Activated naive CD4-positive, alpha-beta T cell treated with anti-CD3 and anti-CD28 coated beads, Interleukin-2, amount 50 U/mL, for 72 hours (primary cell): Measurements from ENCODE around the gene USP20. TPM values are rescaled to one million over a fixed set of nuclear protein-coding genes. Genes with fewer than 3 reads are reported as not detected.
"Not testable (repeated sequence)": the region's sequence is repeated elsewhere in the genome, so short reads cannot be mapped to it uniquely, and the experiment has no call there.

Experiments used
- ATAC-seq, 2 donors: fragments of 150-1000 bp; cut with Tn5 transposase; 2 replicates each; pipeline ENCODE4 v1.10.0; 2021; ENCODE audit warnings: mild to moderate bottlenecking in 2 of 2, moderate library complexity in 2 of 2
- DNase-seq, 2 donors: peaks; one replicate each; pipeline ENCODE4 v3.0.0; 2021 to 2022; ENCODE audit warnings: low spot score in 2 of 2
- H3K27ac Mint-ChIP-seq, 2 donors: one replicate each; pipeline ENCODE4 v1.8.0; 2022; ENCODE audit warnings: mild to moderate bottlenecking in 2 of 2, mixed read lengths in 2 of 2
- H3K36me3 Mint-ChIP-seq, 2 donors: one replicate each; pipeline ENCODE4 v1.8.0; 2022; ENCODE audit warnings: mixed read lengths in 2 of 2
- H3K9me3 Mint-ChIP-seq, 2 donors: one replicate each; pipeline ENCODE4 v1.8.0; 2022; ENCODE audit warnings: mixed read lengths in 2 of 2
- total RNA-seq, 2 donors: library from RNA; stranded (reverse); gene quantifications; one replicate each; pipeline ENCODE4 v1.2.3, GENCODE V29; 2022

Gene USP20
- total RNA-seq, 2 donors from 2014 or later, result 50.7 to 58.5 TPM

DNA sequence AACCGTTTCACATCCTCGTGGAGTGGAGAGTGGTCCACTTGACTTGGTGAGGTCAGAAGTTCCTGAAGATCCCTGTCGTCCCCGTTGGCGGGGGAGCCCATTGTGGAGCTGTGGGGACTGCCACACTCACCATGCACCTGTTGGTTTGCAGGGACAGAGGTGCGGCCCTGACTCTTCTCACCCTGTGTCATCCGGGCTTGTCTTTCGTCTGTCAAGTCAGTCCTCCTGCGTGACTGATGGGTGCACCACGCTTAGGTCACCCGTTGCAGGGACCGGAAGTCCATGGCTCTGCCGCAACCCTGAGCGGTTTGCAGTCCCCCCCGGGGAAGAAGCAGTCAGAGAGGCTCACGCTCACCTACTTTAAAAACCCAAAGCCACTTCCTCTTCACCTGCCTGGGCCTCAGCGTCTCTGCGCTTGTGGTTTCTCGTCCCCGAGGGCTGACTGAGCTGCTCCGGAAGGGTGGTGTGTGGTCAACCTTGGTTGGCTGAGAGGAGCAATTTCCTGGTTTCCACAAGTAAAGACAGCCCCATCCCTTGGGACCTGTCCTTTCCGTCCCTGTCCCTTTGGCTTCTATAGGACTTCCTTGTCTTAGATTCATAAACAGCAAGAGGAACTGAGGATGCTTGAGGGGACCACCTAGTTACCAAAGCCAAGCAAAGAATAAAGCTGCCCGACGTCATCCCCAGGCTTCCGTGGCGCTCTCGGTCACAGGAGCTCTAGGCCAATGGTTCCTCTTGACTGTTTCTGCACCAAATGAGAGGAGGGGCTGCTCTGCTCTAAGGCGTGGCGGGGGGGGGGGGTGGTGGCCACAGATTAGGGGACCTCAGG is 53.2 kb downstream of the USP20 start:
- Mint-ChIP-seq H3K36me3 (peaks cover 40 to 45% of the 10 kb centered on the region in 2 donors), H3K27ac (peak overlapping the region; percentile 98 to 100), H3K9me3 (no peaks in the 10 kb centered on the region)
- ATAC-seq (peak; percentile 62 to 67), DNase-seq (peak; percentile 86 to 97)

DNA sequence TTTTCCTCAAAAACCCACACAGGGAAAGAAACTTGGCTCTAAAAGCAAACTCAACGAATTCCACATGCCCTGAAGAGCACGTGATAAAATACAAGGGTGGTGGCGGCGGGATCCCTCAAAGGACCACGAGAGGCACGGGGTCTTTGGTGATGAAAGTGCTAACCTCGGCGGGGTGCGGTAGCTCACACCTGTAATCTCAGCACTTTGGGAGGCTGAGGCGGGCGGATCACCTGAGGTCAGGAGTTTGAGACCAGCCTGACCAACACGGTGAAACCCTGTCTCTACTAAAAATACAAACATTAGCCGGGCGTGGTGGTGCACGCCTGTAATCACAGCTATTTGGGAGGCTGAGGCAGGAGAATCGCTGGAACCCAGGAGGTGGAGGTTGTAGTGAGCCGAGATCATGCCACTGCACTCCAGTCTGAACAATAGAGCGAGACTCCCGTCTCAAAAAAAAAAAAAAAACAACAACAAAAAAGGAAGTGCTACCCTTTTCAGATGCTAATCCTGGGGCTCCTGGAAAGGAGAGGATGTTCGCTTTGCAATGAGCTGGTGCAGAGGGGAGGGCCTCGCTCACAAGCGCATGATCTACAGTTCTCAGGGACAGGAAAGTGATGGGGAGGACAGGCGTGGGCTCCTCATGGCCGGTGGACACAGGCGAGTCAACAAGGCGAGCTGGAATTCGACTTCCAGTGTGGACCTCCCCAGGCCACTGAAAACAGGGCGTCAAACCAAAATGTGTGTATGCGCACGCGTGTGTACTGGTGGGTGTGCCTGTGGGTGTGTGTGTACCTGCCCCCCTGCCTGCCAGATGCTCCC is 54.1 kb downstream of the USP20 start:
- Mint-ChIP-seq H3K27ac (peak overlapping the region; percentile 98 to 100), H3K9me3 (no peaks in the 10 kb centered on the region), H3K36me3 (peaks cover 42 to 51% of the 10 kb centered on the region in 2 donors)
- ATAC-seq (no peak), DNase-seq (peak in 1 of 2 donors; percentile 35)

DNA sequence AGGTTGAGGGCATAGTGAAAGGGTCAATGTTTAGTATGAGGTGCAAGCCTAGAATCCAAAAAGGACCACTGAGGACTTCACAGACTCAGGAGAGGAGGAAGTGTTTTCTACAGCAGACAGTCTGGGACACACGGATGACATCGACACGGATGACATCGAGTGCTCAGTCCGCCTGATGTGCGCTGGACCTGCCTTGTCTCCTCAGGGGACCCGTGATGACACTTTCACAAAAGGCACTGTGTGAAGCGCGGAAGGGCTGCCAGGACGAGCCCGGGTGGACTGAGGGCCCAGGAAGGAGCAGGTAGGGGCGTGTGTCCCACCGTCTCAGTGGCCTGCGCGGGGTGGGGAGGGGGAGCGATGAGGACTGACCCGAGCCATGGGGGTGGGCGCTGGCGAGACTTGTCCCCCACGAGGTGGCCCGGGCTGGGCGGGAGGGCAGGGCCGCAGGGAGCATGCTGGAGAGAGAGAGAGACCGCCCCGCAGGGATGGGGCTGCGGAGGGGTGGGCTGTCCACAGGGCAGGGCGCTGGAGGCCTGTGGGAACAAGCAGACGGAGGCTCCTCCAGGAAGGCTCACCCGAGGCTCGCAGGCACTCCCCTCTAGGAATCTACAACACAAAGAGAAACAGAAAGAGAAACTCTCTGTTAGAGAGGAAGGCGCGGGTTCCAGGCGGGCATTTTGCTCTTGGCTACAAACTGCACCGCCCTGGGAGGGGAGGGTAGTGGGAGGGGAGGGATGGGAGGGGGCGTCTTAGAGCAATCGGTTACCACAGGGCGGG is 54.9 kb downstream of the USP20 start:
- peak overlapping the region; percentile 98 to 100 for H3K27ac Mint-ChIP-seq
- H3K36me3 Mint-ChIP-seq, result peaks cover 36 to 53% of the 10 kb centered on the region in 2 donors
- DNase-seq (peak; percentile 68 to 71), ATAC-seq (peak; percentile 0 to 7)
- no peaks in the 10 kb centered on the region for H3K9me3 Mint-ChIP-seq

DNA sequence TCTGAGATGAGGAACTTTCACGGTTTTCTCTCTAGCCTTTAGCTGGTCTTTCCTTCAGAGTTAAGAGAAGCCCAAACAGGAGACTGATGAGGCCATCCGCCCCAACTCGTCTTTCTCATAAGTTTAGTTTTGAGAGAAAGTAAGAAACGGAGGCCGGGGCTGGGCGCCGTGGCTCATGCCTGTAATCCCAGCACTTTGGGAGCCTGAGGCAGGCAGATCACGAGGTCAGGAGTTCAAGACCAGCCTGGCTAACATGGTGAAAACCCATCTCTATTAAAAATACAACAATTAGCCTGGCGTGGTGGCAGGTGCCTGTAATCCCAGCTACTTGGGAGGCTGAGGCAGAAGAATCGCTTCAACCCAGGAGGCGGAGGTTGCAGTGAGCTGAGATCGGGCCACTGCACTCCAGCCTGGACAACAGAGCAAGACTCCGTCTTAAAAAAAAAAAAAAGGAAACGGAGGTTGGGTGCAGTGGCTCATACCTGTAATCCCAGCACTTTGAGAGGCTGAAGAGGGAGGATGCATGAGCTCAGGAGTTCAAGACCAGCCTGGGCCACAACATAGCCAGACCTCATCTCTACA is 55.6 kb downstream of the USP20 start:
- peak in 1 of 2 donors; percentile 73 for DNase-seq
- peaks cover 32 to 55% of the 10 kb centered on the region in 2 donors for H3K36me3 Mint-ChIP-seq
- peak overlapping the region; percentile 90 to 98 for H3K27ac Mint-ChIP-seq
- ATAC-seq, H3K9me3 Mint-ChIP-seq: not testable (repeated sequence)

DNA sequence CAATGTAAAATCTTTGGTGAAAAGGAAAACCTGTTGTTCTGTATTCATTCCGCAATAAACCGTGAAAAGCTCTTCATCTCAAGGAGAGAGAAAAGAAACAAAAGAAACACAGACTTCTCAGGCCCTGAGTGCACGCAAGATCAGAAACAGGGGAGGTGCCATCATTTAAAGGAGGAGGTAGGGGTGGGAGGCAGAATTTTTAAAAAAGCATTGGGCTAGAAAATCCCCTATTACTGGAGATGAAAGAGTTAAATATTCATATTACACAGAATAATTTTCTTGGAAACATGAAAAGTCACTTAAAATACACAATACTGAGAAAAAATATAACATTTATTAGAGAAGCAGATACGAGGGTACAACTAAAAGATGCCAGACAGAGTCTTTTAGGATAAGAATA is 56.3 kb downstream of the USP20 start:
- H3K9me3 Mint-ChIP-seq, result no peaks in the 10 kb centered on the region
- DNase-seq (no peak), ATAC-seq (no peak)
- H3K27ac Mint-ChIP-seq, result peak overlapping the region; percentile 90 to 98
- peaks cover 39 to 63% of the 10 kb centered on the region in 2 donors for H3K36me3 Mint-ChIP-seq

DNA sequence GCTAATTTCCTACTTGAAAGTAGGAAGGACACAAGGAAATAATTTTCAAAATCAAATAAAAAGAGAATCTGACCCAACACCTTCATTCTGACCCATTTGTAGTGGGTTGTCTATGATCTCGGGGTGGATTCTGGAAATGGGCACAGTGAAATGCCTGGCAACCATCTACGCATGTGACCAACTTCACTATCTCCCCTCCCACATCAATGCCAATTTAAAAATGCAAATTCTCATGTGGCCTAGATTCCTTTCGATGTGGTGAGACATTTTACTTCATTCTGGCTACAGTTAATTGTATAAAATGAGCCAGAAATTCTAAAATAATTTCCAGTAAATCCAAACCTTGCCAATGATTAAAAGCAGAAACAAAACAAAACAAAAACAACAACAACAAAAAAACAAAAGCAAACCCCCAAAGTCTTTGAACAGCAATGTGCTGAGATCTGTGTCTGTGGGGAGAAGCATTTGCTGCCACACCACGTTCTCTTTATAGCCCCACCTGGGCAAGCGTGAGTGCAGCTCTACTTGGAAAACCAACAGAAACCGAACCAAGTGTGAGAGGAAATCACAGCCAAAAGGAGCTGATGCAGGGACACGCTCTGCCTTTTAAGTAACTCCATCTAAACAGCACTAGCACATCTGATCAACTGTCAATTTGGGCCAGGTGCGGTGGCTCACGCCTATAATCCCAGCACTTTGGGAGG is 59.0 kb downstream of the USP20 start:
- DNase-seq (no peak), ATAC-seq (peak in 1 of 2 donors; percentile 34)
- Mint-ChIP-seq H3K36me3 (peaks cover 59 to 80% of the 10 kb centered on the region in 2 donors), H3K9me3 (peaks cover 0 to 5% of the 10 kb centered on the region in 2 donors), H3K27ac (peak overlapping the region; percentile 79 to 98)

DNA sequence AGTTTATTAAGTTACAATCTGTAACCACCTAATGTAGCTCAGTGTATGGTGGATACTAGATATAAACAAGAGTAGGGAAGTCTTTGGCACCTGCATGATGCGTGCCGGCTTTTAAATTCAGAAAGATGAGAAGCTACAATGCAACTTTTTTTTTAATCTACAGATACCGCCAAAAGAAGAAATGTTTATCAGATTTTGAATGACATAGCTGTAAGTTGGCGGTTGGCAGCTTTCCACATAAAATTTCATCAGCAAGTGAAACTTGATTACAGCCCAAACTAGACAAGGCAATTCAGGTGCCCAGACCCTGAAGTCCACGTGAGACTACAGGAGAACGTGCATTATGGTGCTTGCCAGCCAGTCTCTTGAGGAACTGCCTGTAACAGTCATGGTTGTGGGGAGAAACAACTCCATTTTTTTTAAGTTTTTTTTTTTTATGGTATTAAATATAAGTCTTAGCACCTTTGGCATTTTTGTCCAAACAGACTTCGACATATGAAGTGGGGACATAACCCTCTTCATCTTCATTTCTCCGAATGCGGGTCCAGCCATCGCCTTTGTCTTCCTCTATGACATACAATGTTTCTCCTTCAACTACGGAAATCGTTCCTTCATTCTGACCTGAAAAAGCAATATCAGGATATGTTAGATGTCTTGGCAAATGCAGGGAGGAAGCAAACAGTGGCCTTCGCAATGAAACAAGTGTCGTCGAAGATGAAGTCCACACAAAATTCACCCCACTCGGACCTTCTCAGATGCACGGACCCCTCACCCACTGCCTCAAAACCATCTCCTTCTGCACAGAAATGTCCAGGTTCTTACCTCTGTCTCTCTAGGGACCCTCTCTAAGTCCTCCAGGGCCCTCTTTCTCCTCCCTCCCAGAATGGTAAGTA is 60.4 kb downstream of the USP20 start:
- Mint-ChIP-seq H3K27ac (peak overlapping the region; percentile 79 to 98), H3K36me3 (peaks cover 60 to 82% of the 10 kb centered on the region in 2 donors), H3K9me3 (peaks cover 0 to 5% of the 10 kb centered on the region in 2 donors)
- ATAC-seq (peak in 1 of 2 donors; percentile 28), DNase-seq (peak in 1 of 2 donors; percentile 55)

DNA sequence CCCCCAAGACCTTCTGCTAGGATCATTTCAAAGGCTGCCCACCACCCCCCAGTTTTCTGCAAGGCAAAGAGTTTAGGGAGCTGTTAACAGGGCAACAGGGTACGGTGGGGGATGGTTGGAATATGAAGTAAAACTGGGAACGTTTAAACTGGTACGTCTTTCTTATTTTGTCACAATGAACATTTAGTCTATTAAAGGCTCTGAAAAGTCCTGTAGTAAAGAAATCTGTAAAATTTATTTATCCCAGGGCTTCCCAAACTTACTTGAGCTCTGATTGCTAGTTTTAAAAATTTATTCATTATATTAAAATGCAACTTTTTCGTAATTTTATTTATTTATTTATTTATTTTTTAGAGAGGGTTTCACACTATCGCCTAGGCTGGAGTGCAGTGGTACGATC is 62.0 kb downstream of the USP20 start:
- ATAC-seq (no peak), DNase-seq (no peak)
- Mint-ChIP-seq H3K9me3 (peaks cover 0 to 5% of the 10 kb centered on the region in 2 donors), H3K36me3 (peaks cover 44 to 81% of the 10 kb centered on the region in 2 donors), H3K27ac (peak overlapping the region; percentile 41 to 98)

DNA sequence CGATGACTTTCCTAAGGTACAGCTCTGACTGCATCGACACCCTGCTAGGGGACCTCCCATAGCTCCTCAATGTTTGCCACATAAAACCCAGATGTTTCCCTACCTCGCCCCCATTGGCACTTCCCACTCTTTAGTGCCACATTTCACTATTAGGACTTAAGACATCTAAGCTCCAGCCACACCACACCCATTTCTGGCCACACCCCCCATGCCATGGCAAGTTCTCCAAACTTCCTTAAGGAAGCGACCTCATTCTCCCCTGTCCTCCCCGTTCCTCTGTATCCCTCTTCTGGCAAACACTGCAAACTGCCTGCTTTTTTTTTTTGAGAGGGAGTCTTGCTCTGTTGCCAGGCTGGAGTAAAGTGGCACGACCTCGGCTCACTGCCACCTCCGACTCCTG is 62.9 kb downstream of the USP20 start:
- peaks cover 0 to 5% of the 10 kb centered on the region in 2 donors for H3K9me3 Mint-ChIP-seq
- DNase-seq, result no peak
- H3K27ac Mint-ChIP-seq, result peak overlapping the region; percentile 67 to 81

DNA sequence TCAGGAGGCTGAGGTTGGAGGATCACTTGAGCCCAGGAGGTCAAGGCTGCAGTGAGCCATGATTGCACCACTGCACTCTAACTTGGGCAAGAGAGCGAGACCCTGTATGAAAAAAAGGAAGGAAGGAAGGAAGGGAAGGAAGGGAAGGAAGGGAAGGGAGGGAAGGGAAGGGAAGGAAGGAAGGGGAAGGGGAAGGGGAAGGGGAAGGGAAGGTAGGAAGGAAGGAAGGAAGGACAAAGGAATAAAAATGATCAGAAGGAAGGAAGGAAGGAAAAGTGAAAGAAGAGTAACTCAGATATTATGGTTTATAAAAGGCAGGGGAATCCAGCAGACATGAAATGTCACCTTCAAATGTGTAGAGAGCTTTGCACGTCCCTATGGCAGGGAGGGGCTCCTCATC is 64.4 kb downstream of the USP20 start:
- no peak for ATAC-seq
- H3K27ac Mint-ChIP-seq, result peak overlapping the region; percentile 67 to 93
- H3K36me3 Mint-ChIP-seq, result peaks cover 44 to 87% of the 10 kb centered on the region in 2 donors
- H3K9me3 Mint-ChIP-seq, result peaks cover 0 to 5% of the 10 kb centered on the region in 2 donors
- DNase-seq, result no peak

More for the DNA sequence above, 62.9 kb downstream of the USP20 start:
- H3K36me3 Mint-ChIP-seq, result peaks cover 44 to 85% of the 10 kb centered on the region in 2 donors
- ATAC-seq, result no peak

DNA sequence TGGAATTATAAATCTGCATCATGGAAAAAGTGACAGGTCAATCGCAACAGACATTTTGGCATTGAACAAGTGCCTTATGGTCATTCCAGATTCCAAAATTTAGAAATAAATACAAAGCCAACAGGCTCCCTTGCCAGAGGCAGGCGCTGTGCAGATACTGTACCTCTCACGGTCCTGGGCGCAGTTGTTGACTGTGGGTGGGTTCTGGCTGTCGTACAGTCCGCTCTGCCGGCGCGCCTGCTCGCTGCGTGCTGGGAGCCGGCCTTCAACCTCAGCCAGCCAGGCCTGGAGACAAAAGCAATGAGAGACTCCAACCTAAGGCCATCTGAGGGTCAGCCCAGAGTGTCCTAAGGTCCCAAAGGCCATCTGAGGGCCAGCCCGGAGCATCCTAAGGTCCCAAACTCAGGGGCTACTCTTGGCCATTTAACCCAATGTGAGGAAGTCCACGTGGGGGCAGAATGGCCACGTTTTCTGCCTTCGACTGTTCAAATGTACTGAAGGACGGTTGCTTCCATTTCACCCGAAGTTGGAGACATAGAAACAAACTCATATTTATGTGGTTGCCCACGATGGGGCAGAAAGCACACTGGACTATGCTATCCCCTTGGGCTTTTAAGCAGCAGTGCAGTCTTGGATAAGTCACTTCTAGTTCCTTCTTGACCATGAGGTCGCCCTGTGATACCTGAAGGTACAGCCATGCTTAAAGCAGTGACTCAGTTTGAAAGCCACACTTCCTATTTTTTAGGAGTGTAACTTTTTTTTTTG is 65.2 kb downstream of the USP20 start:
- peaks cover 0 to 5% of the 10 kb centered on the region in 2 donors for H3K9me3 Mint-ChIP-seq
- H3K27ac Mint-ChIP-seq, result peak overlapping the region; percentile 67 to 93
- ATAC-seq, result peak in 1 of 2 donors; percentile 81
- DNase-seq, result no peak
- H3K36me3 Mint-ChIP-seq, result peaks cover 44 to 89% of the 10 kb centered on the region in 2 donors

DNA sequence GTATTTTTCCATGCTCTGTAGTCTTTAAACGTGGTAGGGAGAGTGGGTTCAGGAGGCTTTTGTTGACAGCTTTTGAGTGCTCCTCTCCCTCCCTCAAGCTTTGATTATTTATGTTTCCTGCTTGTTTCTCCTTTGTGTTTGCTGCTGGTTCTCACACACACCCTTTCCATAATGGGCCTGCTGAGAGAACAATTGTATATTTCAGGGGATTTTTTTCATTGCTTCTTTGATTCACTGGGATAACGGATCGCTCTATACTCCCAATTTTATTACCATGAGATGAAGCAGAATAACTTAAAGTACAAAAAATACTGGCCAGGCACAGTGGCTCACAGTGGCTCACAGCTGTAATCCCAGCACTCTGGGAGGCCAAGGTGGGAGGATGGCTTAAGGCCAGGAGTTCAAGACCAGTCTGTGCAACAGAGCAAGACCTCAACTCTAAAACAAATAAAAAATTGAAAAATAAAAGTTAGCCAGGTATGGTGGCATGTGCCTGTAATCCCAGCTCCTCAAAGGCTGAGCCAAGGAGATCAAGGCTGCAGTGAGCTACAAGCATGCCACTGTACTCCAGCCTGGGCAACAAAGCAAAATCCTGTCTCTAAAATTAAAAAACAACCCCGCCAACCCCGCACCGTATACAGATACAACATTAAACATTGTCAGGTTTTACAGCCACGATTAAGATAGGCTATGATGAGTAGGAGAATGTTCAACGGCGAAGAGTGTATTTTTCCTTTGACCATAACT is 66.9 kb downstream of the USP20 start:
- H3K27ac Mint-ChIP-seq, result peak overlapping the region; percentile 67 to 77
- no peak for ATAC-seq
- H3K36me3 Mint-ChIP-seq, result peaks cover 30 to 91% of the 10 kb centered on the region in 2 donors
- peaks cover 0 to under 1% of the 10 kb centered on the region in 2 donors for H3K9me3 Mint-ChIP-seq
- DNase-seq, result no peak

DNA sequence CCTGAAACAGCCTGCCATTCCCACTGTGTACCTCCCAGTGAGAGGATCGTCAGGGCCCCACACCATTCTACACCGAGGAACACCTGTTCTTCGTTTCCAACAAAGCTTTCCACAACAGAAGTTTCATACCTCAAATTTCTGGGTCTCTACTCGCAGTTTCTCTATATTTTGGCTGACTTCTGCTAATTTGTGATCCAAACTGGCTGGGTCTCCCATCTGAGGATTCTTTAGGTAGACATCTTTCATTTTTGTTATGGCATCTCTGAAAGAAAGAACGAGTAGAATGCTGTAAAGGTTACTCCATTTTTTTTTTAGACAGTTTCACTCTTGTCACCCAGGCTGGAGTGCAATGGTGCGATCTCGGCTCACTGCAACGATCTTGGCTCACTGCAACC is 67.5 kb downstream of the USP20 start:
- Mint-ChIP-seq H3K9me3 (no peaks in the 10 kb centered on the region), H3K27ac (peak overlapping the region; percentile 67 to 77), H3K36me3 (peaks cover 28 to 92% of the 10 kb centered on the region in 2 donors)
- DNase-seq (no peak), ATAC-seq (no peak)
